Activated naive CD4-positive, alpha-beta T cell treated with anti-CD3 and anti-CD28 coated beads, Interleukin-2, amount 50 U/mL, for 72 hours (primary cell): Measurements from ENCODE around the gene CA4. TPM values are rescaled to one million over a fixed set of nuclear protein-coding genes. Genes with fewer than 3 reads are reported as not detected.
A peak's percentile ranks its signal among the peaks of the same experiment; 100 is the strongest.
"Not testable (repeated sequence)": the region's sequence is repeated elsewhere in the genome, so short reads cannot be mapped to it uniquely, and the experiment has no call there.

Source experiments
- ATAC-seq, 2 donors: fragments of 150-1000 bp; cut with Tn5 transposase; 2 replicates each; pipeline ENCODE4 v1.10.0; 2021; ENCODE audit warnings: mild to moderate bottlenecking in 2 of 2, moderate library complexity in 2 of 2
- DNase-seq, 2 donors: peaks; one replicate each; pipeline ENCODE4 v3.0.0; 2021 to 2022; ENCODE audit warnings: low spot score in 2 of 2
- H3K27ac Mint-ChIP-seq, 2 donors: one replicate each; pipeline ENCODE4 v1.8.0; 2022; ENCODE audit warnings: mild to moderate bottlenecking in 2 of 2, mixed read lengths in 2 of 2
- H3K36me3 Mint-ChIP-seq, 2 donors: one replicate each; pipeline ENCODE4 v1.8.0; 2022; ENCODE audit warnings: mixed read lengths in 2 of 2
- H3K9me3 Mint-ChIP-seq, 2 donors: one replicate each; pipeline ENCODE4 v1.8.0; 2022; ENCODE audit warnings: mixed read lengths in 2 of 2
- total RNA-seq, 2 donors: library from RNA; stranded (reverse); gene quantifications; one replicate each; pipeline ENCODE4 v1.2.3, GENCODE V29; 2022

CA4 gene
- not detected for total RNA-seq

DNA sequence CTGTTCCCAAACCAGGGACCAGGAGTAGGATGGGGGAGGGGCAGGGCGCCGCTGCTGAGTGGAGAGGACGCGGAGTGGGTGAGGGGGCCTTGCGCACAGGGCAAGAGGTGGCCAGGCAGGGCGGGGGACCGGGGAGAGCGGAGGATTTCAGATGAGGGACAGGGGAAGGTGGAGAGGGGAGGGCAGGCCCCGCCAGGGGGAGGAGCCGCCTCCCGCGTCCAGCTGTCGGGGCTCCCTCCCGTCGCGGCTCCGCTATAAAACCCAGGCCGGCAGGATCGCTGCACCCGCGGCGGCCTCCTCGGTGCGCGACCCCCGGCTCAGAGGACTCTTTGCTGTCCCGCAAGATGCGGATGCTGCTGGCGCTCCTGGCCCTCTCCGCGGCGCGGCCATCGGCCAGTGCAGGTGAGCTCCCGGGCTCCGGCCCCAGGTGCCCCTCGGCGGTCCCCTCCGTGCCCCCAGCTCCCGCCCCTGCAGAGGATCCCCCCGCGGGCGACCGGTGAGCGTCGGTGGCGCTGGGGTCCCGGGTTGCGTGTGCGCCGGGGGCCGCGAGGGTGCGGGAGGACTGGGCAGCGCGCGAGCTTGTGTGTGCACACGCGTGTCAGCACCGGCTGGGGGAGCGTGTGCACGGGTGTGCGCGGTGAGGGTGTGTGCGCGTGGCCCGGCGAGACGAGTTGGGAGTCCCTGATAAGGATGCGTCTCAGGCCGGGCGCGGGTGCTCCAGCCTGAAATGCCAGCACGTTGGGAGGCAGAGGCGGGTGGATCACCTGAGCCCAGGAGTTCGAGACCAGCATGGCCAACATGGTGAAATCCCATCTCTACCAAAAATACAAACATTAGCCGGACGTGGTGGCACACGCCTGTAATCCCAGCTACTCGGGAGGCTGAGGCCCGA is at the start of gene CA4:
TSS of gene CA4 (plus strand) at position 283 of the 892 bp plus-strand sequence. CDS start at position 345, 62 bp downstream.
- DNase-seq, result no peak
- no peaks in the 10 kb centered on the region for H3K36me3 Mint-ChIP-seq
- H3K9me3 Mint-ChIP-seq, result no peaks in the 10 kb centered on the region
- no peak within 1 kb of the TSS for H3K27ac Mint-ChIP-seq
- no peak for ATAC-seq

GRCh38 chr17:60100577-60100976 is 49.2 kb upstream of the CA4 start:
- not testable (repeated sequence) for ATAC-seq, H3K27ac Mint-ChIP-seq, DNase-seq, H3K36me3 Mint-ChIP-seq, H3K9me3 Mint-ChIP-seq

- not testable (repeated sequence) for H3K9me3 Mint-ChIP-seq, H3K27ac Mint-ChIP-seq, DNase-seq, H3K36me3 Mint-ChIP-seq, ATAC-seq
These were observed 47.6 kb upstream of the CA4 start for GRCh38 chr17:60102015-60102631.

DNA sequence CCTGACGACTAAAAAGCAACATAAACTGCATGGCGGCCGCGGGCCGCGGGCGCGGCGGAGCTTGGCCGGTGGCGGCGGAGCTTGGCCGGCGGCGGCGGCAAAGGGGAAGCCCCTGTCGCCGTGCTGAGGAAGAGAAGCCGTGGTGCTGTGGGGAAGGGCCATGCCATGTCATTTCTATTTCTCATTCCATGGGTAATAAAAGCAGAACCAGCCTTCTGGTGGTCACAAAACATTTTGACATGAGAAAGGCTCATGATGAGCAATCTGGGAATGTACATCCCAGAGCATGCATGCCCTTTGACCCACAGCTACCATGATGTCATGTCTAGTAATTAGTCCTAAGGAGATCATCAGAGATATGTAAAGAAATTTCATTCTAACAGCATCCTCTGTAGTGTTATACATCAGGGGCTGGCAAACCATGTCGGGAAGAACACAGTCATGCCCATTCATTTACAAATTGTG is 47.1 kb upstream of the CA4 start:
- H3K27ac Mint-ChIP-seq, result no peak overlapping the region
- peak in 1 of 2 donors; percentile 18 for DNase-seq
- peak; percentile 66 to 95 for ATAC-seq
- no peaks in the 10 kb centered on the region for H3K36me3 Mint-ChIP-seq
- no peaks in the 10 kb centered on the region for H3K9me3 Mint-ChIP-seq

DNA sequence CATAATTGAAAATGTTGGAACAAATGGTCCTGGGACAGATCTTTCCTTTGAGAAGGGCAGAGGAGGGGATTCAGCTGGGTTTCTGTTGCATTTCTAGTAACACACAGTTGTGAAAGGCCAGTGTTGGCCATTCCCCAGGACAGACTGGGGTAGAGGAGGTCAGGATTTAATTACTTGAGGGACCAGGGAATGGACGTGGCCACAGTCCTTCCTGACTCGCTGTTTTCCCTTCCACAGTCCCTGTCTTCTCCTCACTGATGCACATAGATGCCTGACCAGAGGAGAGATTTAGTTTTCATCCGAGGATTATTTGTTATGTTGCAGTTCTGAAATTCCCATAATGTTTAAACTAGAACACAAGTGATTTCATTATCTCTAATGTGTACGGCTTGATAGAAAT is 45.8 kb upstream of the CA4 start:
- no peak for DNase-seq
- H3K27ac Mint-ChIP-seq, result no peak overlapping the region
- ATAC-seq, result no peak
- no peaks in the 10 kb centered on the region for H3K9me3 Mint-ChIP-seq
- H3K36me3 Mint-ChIP-seq, result no peaks in the 10 kb centered on the region

GRCh38 chr17:60106340-60107059 is 43.3 kb upstream of the CA4 start:
- H3K36me3 Mint-ChIP-seq, result no peaks in the 10 kb centered on the region
- ATAC-seq, result no peak
- H3K9me3 Mint-ChIP-seq, result no peaks in the 10 kb centered on the region
- H3K27ac Mint-ChIP-seq, result no peak overlapping the region
- no peak for DNase-seq

GRCh38 chr17:60107526-60108257 is 42.1 kb upstream of the CA4 start:
- ATAC-seq, result no peak
- Mint-ChIP-seq H3K27ac (no peak overlapping the region), H3K9me3 (no peaks in the 10 kb centered on the region), H3K36me3 (no peaks in the 10 kb centered on the region)
- no peak for DNase-seq

- H3K36me3 Mint-ChIP-seq, DNase-seq, H3K9me3 Mint-ChIP-seq, ATAC-seq, H3K27ac Mint-ChIP-seq: not testable (repeated sequence)
These were observed 41.5 kb upstream of the CA4 start for GRCh38 chr17:60108309-60108708.

GRCh38 chr17:60108712-60109111 is 41.1 kb upstream of the CA4 start:
- no peak overlapping the region for H3K27ac Mint-ChIP-seq
- DNase-seq, result no peak
- ATAC-seq, result no peak

DNA sequence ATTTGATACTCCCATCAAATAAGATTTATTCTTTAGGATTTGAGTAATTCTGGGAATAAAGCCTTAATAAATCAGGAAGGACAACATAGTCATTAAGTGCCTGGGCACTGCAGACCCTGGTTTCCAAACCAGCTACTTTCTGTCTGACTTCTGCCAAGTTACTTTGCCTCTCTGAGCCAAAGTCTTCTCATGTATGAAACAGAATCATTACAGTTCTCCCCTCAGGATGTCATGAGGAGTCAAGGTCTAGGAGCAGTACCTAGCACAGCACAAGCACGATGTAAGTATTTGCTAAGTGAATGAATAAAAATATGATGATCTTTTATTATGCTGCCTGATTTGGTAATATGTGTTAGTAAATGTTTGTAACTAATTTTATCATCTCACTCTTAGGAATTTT is 40.6 kb upstream of the CA4 start:
- DNase-seq (no peak), ATAC-seq (no peak)
- H3K9me3 Mint-ChIP-seq, result no peaks in the 10 kb centered on the region
- H3K36me3 Mint-ChIP-seq, result no peaks in the 10 kb centered on the region
- H3K27ac Mint-ChIP-seq, result no peak overlapping the region

More at GRCh38 chr17:60108712-60109111, 41.1 kb upstream of the CA4 start:
- H3K36me3 Mint-ChIP-seq, result no peaks in the 10 kb centered on the region
- H3K9me3 Mint-ChIP-seq, result no peaks in the 10 kb centered on the region

- Mint-ChIP-seq H3K27ac (no peak overlapping the region), H3K36me3 (no peaks in the 10 kb centered on the region), H3K9me3 (no peaks in the 10 kb centered on the region)
- DNase-seq (no peak), ATAC-seq (no peak)
These were observed 39.2 kb upstream of the CA4 start for GRCh38 chr17:60110586-60110985.

DNA sequence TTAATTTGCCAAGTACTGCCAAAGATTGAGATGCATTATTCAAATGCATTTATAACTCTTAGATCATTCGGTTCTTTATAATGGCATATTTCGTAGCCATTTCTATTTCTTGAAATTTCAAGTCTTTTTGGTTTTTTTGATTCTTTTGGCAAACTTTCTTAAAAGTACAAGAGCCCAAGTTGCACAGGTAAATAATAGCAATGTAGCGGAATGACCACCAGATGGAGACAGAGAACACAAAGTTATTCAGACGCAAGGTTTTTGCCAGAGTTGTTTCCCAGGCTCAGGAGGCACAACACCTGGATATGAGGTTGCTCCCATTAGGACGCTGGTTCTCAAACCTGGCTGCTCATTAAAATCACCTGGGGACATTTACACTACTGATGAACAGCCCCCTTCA is 38.1 kb upstream of the CA4 start:
- peak; percentile 58 to 61 for ATAC-seq
- H3K36me3 Mint-ChIP-seq, H3K9me3 Mint-ChIP-seq, DNase-seq, H3K27ac Mint-ChIP-seq: not testable (repeated sequence)

- not testable (repeated sequence) for H3K9me3 Mint-ChIP-seq, DNase-seq, H3K36me3 Mint-ChIP-seq, H3K27ac Mint-ChIP-seq, ATAC-seq
These were observed 34.4 kb upstream of the CA4 start for GRCh38 chr17:60115364-60115763.

DNA sequence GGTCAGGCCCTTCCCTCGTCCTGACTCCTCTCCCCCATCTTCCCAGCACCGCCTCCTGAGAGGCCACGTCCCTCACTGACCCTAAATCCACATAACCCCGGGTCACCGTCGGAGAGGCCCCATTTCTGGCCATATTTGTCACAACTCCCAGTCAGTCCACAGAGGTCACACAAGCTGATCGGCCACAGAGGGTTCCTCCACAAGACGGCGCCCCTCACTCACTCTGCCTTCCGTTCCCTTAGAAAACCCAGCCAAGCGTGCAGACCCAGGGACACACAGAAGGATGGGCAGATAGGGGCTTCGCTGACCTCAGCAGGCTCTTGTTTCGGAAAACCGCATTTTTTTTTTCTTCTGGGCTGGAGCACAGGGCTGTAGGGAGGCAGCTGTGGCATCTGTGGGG is 33.6 kb upstream of the CA4 start:
- H3K36me3 Mint-ChIP-seq, H3K9me3 Mint-ChIP-seq, DNase-seq, H3K27ac Mint-ChIP-seq, ATAC-seq: not testable (repeated sequence)

- not testable (repeated sequence) for H3K27ac Mint-ChIP-seq, H3K36me3 Mint-ChIP-seq, DNase-seq, H3K9me3 Mint-ChIP-seq, ATAC-seq
These were observed 30.6 kb upstream of the CA4 start for GRCh38 chr17:60119162-60119561.
